GM23338 (cell line): ENCODE measurements around the gene LARGE1. TPM values are rescaled to one million over a fixed set of nuclear protein-coding genes. Genes with fewer than 3 reads are reported as not detected.

Experiments used
- ATAC-seq: fragments of 200-7000 bp; cut with Tn5 transposase; 3 replicates; pipeline ENCODE4 v1.9.1; 2020
- DNase-seq: peaks from one replicate; pipeline ENCODE4 v3.0.0-alpha.2; 2015; ENCODE audit warnings: low spot score
- H2AFZ ChIP-seq: fragments of 200-600 bp; sonication (generic); 2 replicates; pipeline ENCODE4 v1.8.0; 2016; ENCODE audit warnings: antibody characterized with exemption, mild to moderate bottlenecking, moderate library complexity
- H3F3A ChIP-seq: fragments of 200-600 bp; sonication (generic); replicated peaks from 2 replicates; pipeline ENCODE4 v1.8.0; 2017; ENCODE audit warnings: antibody characterized with exemption, mixed run types, low read depth
- H3K27ac ChIP-seq: fragments of 200-600 bp; sonication (generic); 2 replicates; pipeline ENCODE4 v1.6.1; 2016; ENCODE audit warnings: low read depth
- H3K27me3 ChIP-seq: fragments of 200-600 bp; sonication (generic); 2 replicates; pipeline ENCODE4 v1.8.0; 2016; ENCODE audit warnings: mild to moderate bottlenecking, mixed run types, moderate library complexity; ENCODE audit not compliant: insufficient read depth
- H3K36me3 ChIP-seq: fragments of 200-600 bp; sonication (generic); 2 replicates; pipeline ENCODE4 v1.8.0; 2016; ENCODE audit warnings: mild to moderate bottlenecking; ENCODE audit not compliant: insufficient read depth
- H3K4me1 ChIP-seq: fragments of 200-600 bp; sonication (generic); 2 replicates; pipeline ENCODE4 v1.8.0; 2016; ENCODE audit warnings: mild to moderate bottlenecking, moderate library complexity; ENCODE audit not compliant: insufficient read depth
- H3K4me2 ChIP-seq: fragments of 200-600 bp; sonication (generic); 2 replicates; pipeline ENCODE4 v1.7.1; 2017; ENCODE audit warnings: mixed run types
- H3K4me3 ChIP-seq: fragments of 200-600 bp; sonication (generic); 2 replicates; pipeline ENCODE4 v1.6.1; 2016; ENCODE audit warnings: mixed run types
- H3K79me2 ChIP-seq: fragments of 200-600 bp; sonication (generic); replicated peaks from 2 replicates; pipeline ENCODE4 v1.8.0; 2017; ENCODE audit warnings: mild to moderate bottlenecking; ENCODE audit not compliant: insufficient read depth
- H3K9me2 ChIP-seq: fragments of 200-600 bp; sonication (generic); 2 replicates; pipeline ENCODE4 v1.8.0; 2017; ENCODE audit not compliant: insufficient read depth
- H4K20me1 ChIP-seq: fragments of 200-600 bp; sonication (generic); replicated peaks from 2 replicates; pipeline ENCODE4 v1.8.0; 2017; ENCODE audit warnings: mild to moderate bottlenecking; ENCODE audit not compliant: insufficient read depth
- H3K27ac Mint-ChIP-seq: 2 replicates; pipeline ENCODE4 v1.8.0; 2020; ENCODE audit warnings: inconsistent platforms, mild to moderate bottlenecking, moderate library complexity, mixed read lengths
- H3K27me3 Mint-ChIP-seq: 3 replicates; pipeline ENCODE4 v1.8.0; 2022; ENCODE audit warnings: low read depth, mild to moderate bottlenecking, moderate library complexity, mixed read lengths, inconsistent platforms; ENCODE audit not compliant: insufficient read depth, poor library complexity
- H3K36me3 Mint-ChIP-seq: 3 replicates; pipeline ENCODE4 v1.8.0; 2021; ENCODE audit warnings: low read depth, mild to moderate bottlenecking, inconsistent platforms, moderate library complexity, mixed read lengths
- H3K4me1 Mint-ChIP-seq: 3 replicates; pipeline ENCODE4 v1.8.0; 2020; ENCODE audit warnings: mild to moderate bottlenecking, inconsistent platforms, mixed read lengths
- H3K4me3 Mint-ChIP-seq: 3 replicates; pipeline ENCODE4 v1.8.0; 2021; ENCODE audit warnings: moderate library complexity, mild to moderate bottlenecking, inconsistent platforms, mixed read lengths
- H3K9me3 Mint-ChIP-seq: 3 replicates; pipeline ENCODE4 v1.8.0; 2020; ENCODE audit warnings: moderate library complexity, mild to moderate bottlenecking, inconsistent platforms, mixed read lengths
- EZH2phosphoT487 ChIP-seq: fragments of 200-600 bp; sonication (generic); IDR thresholded peaks from one replicate; pipeline ENCODE4 v1.8.1; 2018; ENCODE audit warnings: antibody characterized with exemption; ENCODE audit not compliant: unreplicated experiment
- ZNF331 ChIP-seq: fragments of 250-450 bp; sonication (Bioruptor Pico); IDR thresholded peaks from 2 replicates; pipeline ENCODE4 v1.5.0; 2020; ENCODE audit warnings: low read depth, mild to moderate bottlenecking, moderate library complexity
- polyA plus RNA-seq: library from polyadenylated mRNA; unstranded; fragments of >200 nt; fragmentation: Nextera tagmentation; extraction: Ambion mirVana; gene quantifications from 2 replicates; pipeline ENCODE4 v1.2.1, GENCODE V29; 2016
- total RNA-seq: library from RNA; depleted of rRNA; stranded (reverse); fragments of >200 nt; shearing (Covaris generic); gene quantifications from 2 replicates; pipeline ENCODE4 v1.2.3, GENCODE V29; 2014
- TF ChIP-seq, protein P1 (sequence below): IDR thresholded peaks from one replicate; pipeline ENCODE4 v1.6.1; 2018; ENCODE audit warnings: antibody characterized with exemption; ENCODE audit not compliant: unreplicated experiment
- TF ChIP-seq, protein P2 (sequence below): IDR thresholded peaks from 2 replicates; pipeline ENCODE4 v1.6.1; 2016; ENCODE audit warnings: antibody characterized with exemption
- TF ChIP-seq, protein P3 (sequence below): fragments of 250-450 bp; sonication (Bioruptor Pico); IDR thresholded peaks from 2 replicates; pipeline ENCODE4 v1.5.0; 2020; ENCODE audit warnings: mild to moderate bottlenecking, moderate library complexity
- TF ChIP-seq, protein P4 (sequence below), 2 experiments: fragments of 200-600 bp in 1 of 2; sonication (generic) in 1 of 2; conservative IDR thresholded peaks; 2 replicates each; pipeline versions ENCODE4 v1.5.1 to v1.6.1; 2016 to 2017; ENCODE audit warnings: antibody characterized with exemption in 2 of 2, low read depth in 2 of 2, mild to moderate bottlenecking in 2 of 2, moderate library complexity in 1 of 2

Gene LARGE1
- total and polyA plus RNA-seq, 2 experiments from 2014 or later, result 12.8 to 75.6 TPM

- peaks cover 74% of the 10 kb centered on the region for H3K4me1 ChIP-seq
- 0 out of 2 replicates have a peak, but pooled peaks cover 5% of the 10 kb centered on the region for H3F3A ChIP-seq
- H3K27me3 Mint-ChIP-seq, result peaks cover 13% of the 10 kb centered on the region
- peaks cover 83% of the 10 kb centered on the region for H3K4me1 Mint-ChIP-seq
- TF ChIP-seq, protein P1, sequence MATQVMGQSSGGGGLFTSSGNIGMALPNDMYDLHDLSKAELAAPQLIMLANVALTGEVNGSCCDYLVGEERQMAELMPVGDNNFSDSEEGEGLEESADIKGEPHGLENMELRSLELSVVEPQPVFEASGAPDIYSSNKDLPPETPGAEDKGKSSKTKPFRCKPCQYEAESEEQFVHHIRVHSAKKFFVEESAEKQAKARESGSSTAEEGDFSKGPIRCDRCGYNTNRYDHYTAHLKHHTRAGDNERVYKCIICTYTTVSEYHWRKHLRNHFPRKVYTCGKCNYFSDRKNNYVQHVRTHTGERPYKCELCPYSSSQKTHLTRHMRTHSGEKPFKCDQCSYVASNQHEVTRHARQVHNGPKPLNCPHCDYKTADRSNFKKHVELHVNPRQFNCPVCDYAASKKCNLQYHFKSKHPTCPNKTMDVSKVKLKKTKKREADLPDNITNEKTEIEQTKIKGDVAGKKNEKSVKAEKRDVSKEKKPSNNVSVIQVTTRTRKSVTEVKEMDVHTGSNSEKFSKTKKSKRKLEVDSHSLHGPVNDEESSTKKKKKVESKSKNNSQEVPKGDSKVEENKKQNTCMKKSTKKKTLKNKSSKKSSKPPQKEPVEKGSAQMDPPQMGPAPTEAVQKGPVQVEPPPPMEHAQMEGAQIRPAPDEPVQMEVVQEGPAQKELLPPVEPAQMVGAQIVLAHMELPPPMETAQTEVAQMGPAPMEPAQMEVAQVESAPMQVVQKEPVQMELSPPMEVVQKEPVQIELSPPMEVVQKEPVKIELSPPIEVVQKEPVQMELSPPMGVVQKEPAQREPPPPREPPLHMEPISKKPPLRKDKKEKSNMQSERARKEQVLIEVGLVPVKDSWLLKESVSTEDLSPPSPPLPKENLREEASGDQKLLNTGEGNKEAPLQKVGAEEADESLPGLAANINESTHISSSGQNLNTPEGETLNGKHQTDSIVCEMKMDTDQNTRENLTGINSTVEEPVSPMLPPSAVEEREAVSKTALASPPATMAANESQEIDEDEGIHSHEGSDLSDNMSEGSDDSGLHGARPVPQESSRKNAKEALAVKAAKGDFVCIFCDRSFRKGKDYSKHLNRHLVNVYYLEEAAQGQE, result no peak
- TF ChIP-seq, protein P2, sequence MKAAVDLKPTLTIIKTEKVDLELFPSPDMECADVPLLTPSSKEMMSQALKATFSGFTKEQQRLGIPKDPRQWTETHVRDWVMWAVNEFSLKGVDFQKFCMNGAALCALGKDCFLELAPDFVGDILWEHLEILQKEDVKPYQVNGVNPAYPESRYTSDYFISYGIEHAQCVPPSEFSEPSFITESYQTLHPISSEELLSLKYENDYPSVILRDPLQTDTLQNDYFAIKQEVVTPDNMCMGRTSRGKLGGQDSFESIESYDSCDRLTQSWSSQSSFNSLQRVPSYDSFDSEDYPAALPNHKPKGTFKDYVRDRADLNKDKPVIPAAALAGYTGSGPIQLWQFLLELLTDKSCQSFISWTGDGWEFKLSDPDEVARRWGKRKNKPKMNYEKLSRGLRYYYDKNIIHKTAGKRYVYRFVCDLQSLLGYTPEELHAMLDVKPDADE, result no peak
- H3K36me3 Mint-ChIP-seq, result peaks cover 18% of the 10 kb centered on the region
- no peaks in the 10 kb centered on the region; the same call in 2 of the 3 replicates for H3K9me3 Mint-ChIP-seq
- peaks cover 100% of the 10 kb centered on the region for H3K79me2 ChIP-seq
- H3K27me3 ChIP-seq, result no peaks in the 10 kb centered on the region
- no peaks in the 10 kb centered on the region for H3K9me2 ChIP-seq
- ATAC-seq, result peak; percentile 26
- no peak overlapping the region; the same call in 2 of the 3 replicates for H3K4me3 Mint-ChIP-seq
- H3K27ac Mint-ChIP-seq, result peak overlapping the region; percentile 52; the same call in 1 of the 2 replicates
- H3K36me3 ChIP-seq, result no peaks in the 10 kb centered on the region
- H3K4me2 ChIP-seq, result 0 out of 2 replicates have a peak overlapping the region, but pooled peaks have one; percentile 20
- H3K27ac ChIP-seq, result 0 out of 2 replicates have a peak overlapping the region, but pooled peaks have one; percentile 14
- no peak overlapping the region for H3K4me3 ChIP-seq
- peak; percentile 46 for DNase-seq
- H2AFZ ChIP-seq, result no peak overlapping the region
- peaks cover 37% of the 10 kb centered on the region for H4K20me1 ChIP-seq
Measured at GRCh38 chr22:33831207-33831606, 89.1 kb downstream of the LARGE1 start.

GRCh38 chr22:33829546-33830280 is 90.6 kb downstream of the LARGE1 start:
- peak overlapping the region; percentile 88 for H3K27ac Mint-ChIP-seq
- ATAC-seq, result peak; percentile 16; the same call in 2 of the 3 replicates
- TF ChIP-seq, protein P3, sequence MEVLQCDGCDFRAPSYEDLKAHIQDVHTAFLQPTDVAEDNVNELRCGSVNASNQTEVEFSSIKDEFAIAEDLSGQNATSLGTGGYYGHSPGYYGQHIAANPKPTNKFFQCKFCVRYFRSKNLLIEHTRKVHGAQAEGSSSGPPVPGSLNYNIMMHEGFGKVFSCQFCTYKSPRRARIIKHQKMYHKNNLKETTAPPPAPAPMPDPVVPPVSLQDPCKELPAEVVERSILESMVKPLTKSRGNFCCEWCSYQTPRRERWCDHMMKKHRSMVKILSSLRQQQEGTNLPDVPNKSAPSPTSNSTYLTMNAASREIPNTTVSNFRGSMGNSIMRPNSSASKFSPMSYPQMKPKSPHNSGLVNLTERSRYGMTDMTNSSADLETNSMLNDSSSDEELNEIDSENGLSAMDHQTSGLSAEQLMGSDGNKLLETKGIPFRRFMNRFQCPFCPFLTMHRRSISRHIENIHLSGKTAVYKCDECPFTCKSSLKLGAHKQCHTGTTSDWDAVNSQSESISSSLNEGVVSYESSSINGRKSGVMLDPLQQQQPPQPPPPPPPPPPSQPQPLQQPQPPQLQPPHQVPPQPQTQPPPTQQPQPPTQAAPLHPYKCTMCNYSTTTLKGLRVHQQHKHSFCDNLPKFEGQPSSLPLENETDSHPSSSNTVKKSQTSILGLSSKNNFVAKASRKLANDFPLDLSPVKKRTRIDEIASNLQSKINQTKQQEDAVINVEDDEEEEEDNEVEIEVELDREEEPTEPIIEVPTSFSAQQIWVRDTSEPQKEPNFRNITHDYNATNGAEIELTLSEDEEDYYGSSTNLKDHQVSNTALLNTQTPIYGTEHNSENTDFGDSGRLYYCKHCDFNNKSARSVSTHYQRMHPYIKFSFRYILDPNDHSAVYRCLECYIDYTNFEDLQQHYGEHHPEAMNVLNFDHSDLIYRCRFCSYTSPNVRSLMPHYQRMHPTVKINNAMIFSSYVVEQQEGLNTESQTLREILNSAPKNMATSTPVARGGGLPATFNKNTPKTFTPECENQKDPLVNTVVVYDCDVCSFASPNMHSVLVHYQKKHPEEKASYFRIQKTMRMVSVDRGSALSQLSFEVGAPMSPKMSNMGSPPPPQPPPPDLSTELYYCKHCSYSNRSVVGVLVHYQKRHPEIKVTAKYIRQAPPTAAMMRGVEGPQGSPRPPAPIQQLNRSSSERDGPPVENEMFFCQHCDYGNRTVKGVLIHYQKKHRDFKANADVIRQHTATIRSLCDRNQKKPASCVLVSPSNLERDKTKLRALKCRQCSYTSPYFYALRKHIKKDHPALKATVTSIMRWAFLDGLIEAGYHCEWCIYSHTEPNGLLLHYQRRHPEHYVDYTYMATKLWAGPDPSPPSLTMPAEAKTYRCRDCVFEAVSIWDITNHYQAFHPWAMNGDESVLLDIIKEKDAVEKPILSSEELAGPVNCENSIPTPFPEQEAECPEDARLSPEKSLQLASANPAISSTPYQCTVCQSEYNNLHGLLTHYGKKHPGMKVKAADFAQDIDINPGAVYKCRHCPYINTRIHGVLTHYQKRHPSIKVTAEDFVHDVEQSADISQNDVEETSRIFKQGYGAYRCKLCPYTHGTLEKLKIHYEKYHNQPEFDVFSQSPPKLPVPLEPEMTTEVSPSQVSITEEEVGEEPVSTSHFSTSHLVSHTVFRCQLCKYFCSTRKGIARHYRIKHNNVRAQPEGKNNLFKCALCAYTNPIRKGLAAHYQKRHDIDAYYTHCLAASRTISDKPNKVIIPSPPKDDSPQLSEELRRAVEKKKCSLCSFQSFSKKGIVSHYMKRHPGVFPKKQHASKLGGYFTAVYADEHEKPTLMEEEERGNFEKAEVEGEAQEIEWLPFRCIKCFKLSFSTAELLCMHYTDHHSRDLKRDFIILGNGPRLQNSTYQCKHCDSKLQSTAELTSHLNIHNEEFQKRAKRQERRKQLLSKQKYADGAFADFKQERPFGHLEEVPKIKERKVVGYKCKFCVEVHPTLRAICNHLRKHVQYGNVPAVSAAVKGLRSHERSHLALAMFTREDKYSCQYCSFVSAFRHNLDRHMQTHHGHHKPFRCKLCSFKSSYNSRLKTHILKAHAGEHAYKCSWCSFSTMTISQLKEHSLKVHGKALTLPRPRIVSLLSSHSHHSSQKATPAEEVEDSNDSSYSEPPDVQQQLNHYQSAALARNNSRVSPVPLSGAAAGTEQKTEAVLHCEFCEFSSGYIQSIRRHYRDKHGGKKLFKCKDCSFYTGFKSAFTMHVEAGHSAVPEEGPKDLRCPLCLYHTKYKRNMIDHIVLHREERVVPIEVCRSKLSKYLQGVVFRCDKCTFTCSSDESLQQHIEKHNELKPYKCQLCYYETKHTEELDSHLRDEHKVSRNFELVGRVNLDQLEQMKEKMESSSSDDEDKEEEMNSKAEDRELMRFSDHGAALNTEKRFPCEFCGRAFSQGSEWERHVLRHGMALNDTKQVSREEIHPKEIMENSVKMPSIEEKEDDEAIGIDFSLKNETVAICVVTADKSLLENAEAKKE (CRISPR knock-in tag), result 0 out of 2 replicates have a peak, but pooled peaks have one; percentile 36
- TF ChIP-seq ZNF331 (CRISPR knock-in tag), result no peak
- TF ChIP-seq, protein P4, sequence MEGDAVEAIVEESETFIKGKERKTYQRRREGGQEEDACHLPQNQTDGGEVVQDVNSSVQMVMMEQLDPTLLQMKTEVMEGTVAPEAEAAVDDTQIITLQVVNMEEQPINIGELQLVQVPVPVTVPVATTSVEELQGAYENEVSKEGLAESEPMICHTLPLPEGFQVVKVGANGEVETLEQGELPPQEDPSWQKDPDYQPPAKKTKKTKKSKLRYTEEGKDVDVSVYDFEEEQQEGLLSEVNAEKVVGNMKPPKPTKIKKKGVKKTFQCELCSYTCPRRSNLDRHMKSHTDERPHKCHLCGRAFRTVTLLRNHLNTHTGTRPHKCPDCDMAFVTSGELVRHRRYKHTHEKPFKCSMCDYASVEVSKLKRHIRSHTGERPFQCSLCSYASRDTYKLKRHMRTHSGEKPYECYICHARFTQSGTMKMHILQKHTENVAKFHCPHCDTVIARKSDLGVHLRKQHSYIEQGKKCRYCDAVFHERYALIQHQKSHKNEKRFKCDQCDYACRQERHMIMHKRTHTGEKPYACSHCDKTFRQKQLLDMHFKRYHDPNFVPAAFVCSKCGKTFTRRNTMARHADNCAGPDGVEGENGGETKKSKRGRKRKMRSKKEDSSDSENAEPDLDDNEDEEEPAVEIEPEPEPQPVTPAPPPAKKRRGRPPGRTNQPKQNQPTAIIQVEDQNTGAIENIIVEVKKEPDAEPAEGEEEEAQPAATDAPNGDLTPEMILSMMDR (conservative IDR thresholded peaks at IDR 0.05; ENCODE audit: low read depth in 2 of 2), result no peak
- no peak for TF ChIP-seq EZH2phosphoT487

More at GRCh38 chr22:33829546-33830280, 90.6 kb downstream of the LARGE1 start:
- H2AFZ ChIP-seq, result no peak overlapping the region
- H3K4me3 Mint-ChIP-seq, result no peak overlapping the region
- H3K4me2 ChIP-seq, result peak overlapping the region; percentile 60; the same call in 1 of the 2 replicates
- peaks cover 100% of the 10 kb centered on the region for H3K79me2 ChIP-seq
- peaks cover 26% of the 10 kb centered on the region for H3K36me3 Mint-ChIP-seq
- peaks cover 75% of the 10 kb centered on the region for H3K4me1 ChIP-seq
- no peak overlapping the region for H3K4me3 ChIP-seq
- no peak overlapping the region; the same call in 1 of the 2 replicates for H3K27ac ChIP-seq
- peak; percentile 49 for DNase-seq
- H3K27me3 Mint-ChIP-seq, result peaks cover 18% of the 10 kb centered on the region
- H3K27me3 ChIP-seq, result no peaks in the 10 kb centered on the region
- H3K36me3 ChIP-seq, result no peaks in the 10 kb centered on the region
- no peaks in the 10 kb centered on the region for H3K9me2 ChIP-seq
- peaks cover 31% of the 10 kb centered on the region for H4K20me1 ChIP-seq
- H3K4me1 Mint-ChIP-seq, result peaks cover 81% of the 10 kb centered on the region
- no peaks in the 10 kb centered on the region; the same call in 2 of the 3 replicates for H3K9me3 Mint-ChIP-seq
- no peaks in the 10 kb centered on the region for H3F3A ChIP-seq
